ENCODE data around the gene DOCK3. TPM values are rescaled to one million over a fixed set of nuclear protein-coding genes. Genes with fewer than 3 reads are reported as not detected.

Gene DOCK3
- total RNA-seq, 1 experiment from 2014 or later: 8.3 TPM

GRCh38 chr3:51401735-51402134 lies 727.0 kb downstream of the DOCK3 start:
- Histone ChIP-seq H2AFZ (ENCODE audit: low read length) (no peak overlapping the region), H3K23ac (ENCODE audit: insufficient read length, low read depth, low read length) (no peak overlapping the region), H3K4me2 (ENCODE audit: insufficient read depth, insufficient read length, low read length) (no peak overlapping the region), H3T11ph (ENCODE audit: low read length) (no peak overlapping the region), H3K18ac (ENCODE audit: insufficient read length, low read depth, low read length) (no peak overlapping the region), H3K14ac (ENCODE audit: insufficient read depth, low read length) (no peak overlapping the region), H2BK12ac (ENCODE audit: insufficient read length, low read depth, low read length) (no peak overlapping the region), H3K4ac (ENCODE audit: low read depth, low read length) (no peak overlapping the region), H4K8ac (replicated peaks; ENCODE audit: insufficient read length, low read depth, low read length) (no peak overlapping the region), H4K20me1 (ENCODE audit: control insufficient read depth, insufficient read depth, insufficient read length) (no peaks in the 10 kb centered on the region), H3K79me1 (ENCODE audit: insufficient read depth, low read depth, low read length, poor library complexity, severe bottlenecking) (no peaks in the 10 kb centered on the region), H2BK20ac (ENCODE audit: low read depth, low read length, poor library complexity, severe bottlenecking) (no peak overlapping the region), H3K56ac (ENCODE audit: insufficient read length, low read depth, low read length) (no peak overlapping the region), H3K9me3 (ENCODE audit: control insufficient read depth, low read depth, low read length) (no peaks in the 10 kb centered on the region), H2AK5ac (ENCODE audit: insufficient read length, low read length) (no peak overlapping the region), H3K79me2 (ENCODE audit: insufficient read depth, low read length) (no peaks in the 10 kb centered on the region), H3K27me3 (ENCODE audit: insufficient read depth, low read length) (no peaks in the 10 kb centered on the region), H2BK120ac (ENCODE audit: low read depth, low read length, poor library complexity, severe bottlenecking) (no peak overlapping the region), H2BK5ac (ENCODE audit: insufficient read length, low read length) (no peak overlapping the region), H3K4me1 (ENCODE audit: insufficient read depth, low read length) (no peaks in the 10 kb centered on the region), H3K23me2 (ENCODE audit: insufficient read length, low read depth, low read length, poor library complexity, severe bottlenecking) (no peaks in the 10 kb centered on the region), H4K91ac (ENCODE audit: insufficient read length, low read depth, low read length) (no peak overlapping the region), H3K27ac (ENCODE audit: insufficient read length, low read depth, low read length) (no peak overlapping the region), H3K9ac (ENCODE audit: extremely low read depth, insufficient read length, low read length) (no peak overlapping the region), H4K5ac (ENCODE audit: insufficient read length, low read depth, low read length) (no peak overlapping the region), H2BK15ac (ENCODE audit: low read depth, low read length) (no peak overlapping the region)
- peaks cover 8 to 11% of the 10 kb centered on the region in 2 experiments for H3K4me1 Mint-ChIP-seq
- WGBS (ENCODE audit: extremely low coverage, insufficient read length, low lambda C conversion rate): no CpG with 5 or more reads among the region's 4 CpGs
- no peaks in the 10 kb centered on the region for H3K27me3 Mint-ChIP-seq (ENCODE audit: low read depth)
- peaks cover 8 to 55% (median 25%) of the 10 kb centered on the region in 3 experiments; a peak in 6 of 7 replicates for H3K36me3 Mint-ChIP-seq (ENCODE audit: insufficient read depth in 1 of 3, low read depth in 3 of 3)
- H3K4me3 Mint-ChIP-seq: no peak overlapping the region
- no peak for DNase-seq
- H3K9me3 Mint-ChIP-seq: no peaks in the 10 kb centered on the region
- TF ChIP-seq CTCF (conservative IDR thresholded peaks at IDR 0.05): no peak
- H3K27ac Mint-ChIP-seq: no peak overlapping the region

Measured in H9 (cell line).